Neutrophil (primary cell): ENCODE measurements around the gene PIGV.

Experiments
- H3K27ac ChIP-seq: fragments of 200-600 bp; sonication (generic); 2 replicates; pipeline ENCODE4 v1.5.1; 2016; ENCODE audit warnings: mild to moderate bottlenecking, moderate library complexity
- H3K27me3 ChIP-seq: fragments of 200-600 bp; sonication (generic); 2 replicates; pipeline ENCODE4 v1.6.0; 2016; ENCODE audit warnings: mild to moderate bottlenecking
- H3K36me3 ChIP-seq: fragments of 200-600 bp; sonication (generic); 2 replicates; pipeline ENCODE4 v1.5.1; 2017
- H3K4me1 ChIP-seq, 2 experiments: fragments of 200-600 bp in 1 of 2; sonication (generic) in 1 of 2; 1 replicate in 1 of 2; 2 replicates in 1 of 2; pipeline versions ENCODE4 v1.5.1 to v1.6.1; 2013 to 2016; ENCODE audit warnings: low read depth in 1 of 2, low read length in 1 of 2, mild to moderate bottlenecking in 1 of 2, moderate library complexity in 1 of 2; ENCODE audit not compliant: control insufficient read depth in 1 of 2, insufficient read depth in 1 of 2
- H3K4me3 ChIP-seq, 2 experiments: fragments of 200-600 bp in 1 of 2; sonication (generic) in 1 of 2; 1 replicate in 1 of 2; 2 replicates in 1 of 2; pipeline ENCODE4 v1.5.1; 2013 to 2016; ENCODE audit warnings: low read depth in 1 of 2, low read length in 1 of 2, mild to moderate bottlenecking in 1 of 2, moderate library complexity in 1 of 2
- H3K9me3 ChIP-seq: fragments of 200-600 bp; sonication (generic); 2 replicates; pipeline ENCODE4 v1.5.1; 2016
- CTCF ChIP-seq: fragments of 200-600 bp; sonication (generic); IDR thresholded peaks from 2 replicates; pipeline ENCODE4 v1.5.1; 2016; ENCODE audit warnings: antibody characterized with exemption

The PIGV gene

DNA sequence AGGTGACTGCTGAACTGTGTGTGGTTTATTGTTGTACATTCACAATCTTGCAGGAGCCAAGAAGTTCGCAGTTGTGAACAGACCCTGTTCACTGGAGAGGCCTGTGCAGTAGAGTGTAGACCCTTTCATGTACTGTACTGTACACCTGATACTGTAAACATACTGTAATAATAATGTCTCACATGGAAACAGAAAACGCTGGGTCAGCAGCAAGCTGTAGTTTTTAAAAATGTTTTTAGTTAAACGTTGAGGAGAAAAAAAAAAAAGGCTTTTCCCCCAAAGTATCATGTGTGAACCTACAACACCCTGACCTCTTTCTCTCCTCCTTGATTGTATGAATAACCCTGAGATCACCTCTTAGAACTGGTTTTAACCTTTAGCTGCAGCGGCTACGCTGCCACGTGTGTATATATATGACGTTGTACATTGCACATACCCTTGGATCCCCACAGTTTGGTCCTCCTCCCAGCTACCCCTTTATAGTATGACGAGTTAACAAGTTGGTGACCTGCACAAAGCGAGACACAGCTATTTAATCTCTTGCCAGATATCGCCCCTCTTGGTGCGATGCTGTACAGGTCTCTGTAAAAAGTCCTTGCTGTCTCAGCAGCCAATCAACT lies 6.4 kb upstream of the PIGV start:
- Histone ChIP-seq H3K4me3 (no peak overlapping the region), H3K27me3 (no peaks in the 10 kb centered on the region), H3K27ac (no peak overlapping the region), H3K9me3 (no peaks in the 10 kb centered on the region), H3K36me3 (peaks cover 49% of the 10 kb centered on the region), H3K4me1 (peaks cover 47 to 49% of the 10 kb centered on the region in 2 experiments)
- no peak for TF ChIP-seq CTCF

GRCh38 chr1:26782521-26783212 lies 5.1 kb upstream of the PIGV start:
- Histone ChIP-seq H3K4me1 (peaks cover 57 to 58% of the 10 kb centered on the region in 2 experiments), H3K4me3 (no peak overlapping the region), H3K36me3 (peaks cover 36% of the 10 kb centered on the region), H3K9me3 (no peaks in the 10 kb centered on the region), H3K27ac (peak overlapping the region; percentile 99), H3K27me3 (no peaks in the 10 kb centered on the region)
- TF ChIP-seq CTCF, result no peak

DNA sequence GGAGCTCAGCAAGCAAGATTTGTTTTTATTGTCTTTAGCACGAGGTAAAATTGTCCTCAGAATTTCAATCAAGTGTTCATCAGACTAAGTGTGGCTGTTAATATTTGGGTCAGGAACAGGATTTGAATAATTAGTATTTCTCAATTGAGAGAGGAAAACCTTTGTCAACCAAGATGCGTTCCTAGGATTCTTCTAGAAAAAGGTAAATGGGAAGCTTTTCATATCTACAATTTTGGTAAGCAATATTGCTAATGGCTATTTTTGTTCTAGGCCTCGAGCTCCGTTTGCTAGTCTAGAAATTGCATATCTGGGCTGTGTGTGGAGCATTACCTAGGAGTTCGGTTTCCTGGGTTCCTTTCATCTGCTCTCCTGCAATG lies 4.1 kb upstream of the PIGV start:
- peak overlapping the region; percentile 99 for H3K27ac ChIP-seq
- H3K36me3 ChIP-seq, result peaks cover 26% of the 10 kb centered on the region

GRCh38 chr1:26784023-26784871 lies 3.5 kb upstream of the PIGV start:
- TF ChIP-seq CTCF, result no peak
- Histone ChIP-seq H3K9me3 (no peaks in the 10 kb centered on the region), H3K27me3 (no peaks in the 10 kb centered on the region), H3K4me3 (no peak overlapping the region), H3K27ac (peak overlapping the region; percentile 99), H3K36me3 (peaks cover 25% of the 10 kb centered on the region), H3K4me1 (peaks cover 54 to 58% of the 10 kb centered on the region in 2 experiments)

More for the DNA sequence above, 4.1 kb upstream of the PIGV start:
- Histone ChIP-seq H3K4me3 (no peak overlapping the region), H3K27me3 (no peaks in the 10 kb centered on the region), H3K9me3 (no peaks in the 10 kb centered on the region), H3K4me1 (peaks cover 56 to 59% of the 10 kb centered on the region in 2 experiments)
- no peak for TF ChIP-seq CTCF

- H3K36me3 ChIP-seq, result peaks cover 19% of the 10 kb centered on the region
- no peak for TF ChIP-seq CTCF
- no peaks in the 10 kb centered on the region for H3K9me3 ChIP-seq
- no peaks in the 10 kb centered on the region for H3K27me3 ChIP-seq
- H3K4me1 ChIP-seq, result peaks cover 49 to 55% of the 10 kb centered on the region in 2 experiments
- no peak overlapping the region for H3K4me3 ChIP-seq
- peak overlapping the region; percentile 99 for H3K27ac ChIP-seq
Observed at GRCh38 chr1:26784886-26785285, 2.9 kb upstream of the PIGV start.
